ENCODE data around the gene KCTD1. TPM values are rescaled to one million over a fixed set of nuclear protein-coding genes. Genes with fewer than 3 reads are reported as not detected.

Gene KCTD1
- total RNA-seq, 1 experiment from 2014 or later = 22.6 TPM

DNA sequence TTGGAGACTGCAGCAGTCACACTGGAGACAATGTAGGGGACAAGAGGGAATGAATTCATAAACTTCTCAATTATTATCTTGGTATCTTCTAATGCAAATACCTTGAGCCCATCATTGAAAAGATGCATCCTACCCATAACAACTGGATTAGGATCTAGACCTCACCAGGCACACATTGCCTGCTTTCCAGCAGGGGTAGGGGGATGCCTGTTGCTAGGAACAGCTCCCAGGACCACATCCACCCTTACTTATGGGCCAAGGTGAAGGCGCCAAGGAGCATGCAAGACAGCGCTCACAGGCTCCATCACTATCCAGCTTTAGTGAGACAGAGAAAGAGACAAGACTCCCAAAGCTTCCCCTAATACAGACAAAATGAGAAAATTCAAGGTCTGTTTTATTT lies 24.4 kb downstream of the KCTD1 start:
- no peak for DNase-seq (ENCODE audit: low read depth)

- DNase-seq (ENCODE audit: low read depth) = no peak
Measured at GRCh38 chr18:26521617-26522016, 26.7 kb downstream of the KCTD1 start.

GRCh38 chr18:26520974-26521373 lies 27.4 kb downstream of the KCTD1 start:
- DNase-seq (ENCODE audit: low read depth) = no peak

GRCh38 chr18:26519114-26519513 lies 29.2 kb downstream of the KCTD1 start:
- DNase-seq (ENCODE audit: low read depth) = no peak

DNA sequence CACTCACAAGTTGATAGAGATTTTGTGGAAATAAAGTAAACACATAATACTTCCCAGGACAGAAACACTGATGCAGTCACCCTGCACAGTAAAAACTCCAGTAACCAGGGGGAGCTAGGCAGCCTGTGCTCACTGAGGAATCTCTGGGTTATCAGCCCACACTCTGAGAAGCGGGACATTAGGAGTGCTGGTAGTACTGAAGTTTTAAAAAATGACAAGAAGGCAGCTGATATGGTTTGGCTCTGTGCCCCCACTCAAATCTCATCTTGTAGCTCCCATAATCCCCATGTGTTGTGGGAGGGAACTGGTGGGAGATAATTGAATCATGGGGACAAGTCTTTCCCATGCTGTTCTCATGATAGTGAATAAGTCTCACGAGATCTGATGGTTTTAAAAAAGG lies 31.4 kb downstream of the KCTD1 start:
- no peak for DNase-seq (ENCODE audit: low read depth)

DNA sequence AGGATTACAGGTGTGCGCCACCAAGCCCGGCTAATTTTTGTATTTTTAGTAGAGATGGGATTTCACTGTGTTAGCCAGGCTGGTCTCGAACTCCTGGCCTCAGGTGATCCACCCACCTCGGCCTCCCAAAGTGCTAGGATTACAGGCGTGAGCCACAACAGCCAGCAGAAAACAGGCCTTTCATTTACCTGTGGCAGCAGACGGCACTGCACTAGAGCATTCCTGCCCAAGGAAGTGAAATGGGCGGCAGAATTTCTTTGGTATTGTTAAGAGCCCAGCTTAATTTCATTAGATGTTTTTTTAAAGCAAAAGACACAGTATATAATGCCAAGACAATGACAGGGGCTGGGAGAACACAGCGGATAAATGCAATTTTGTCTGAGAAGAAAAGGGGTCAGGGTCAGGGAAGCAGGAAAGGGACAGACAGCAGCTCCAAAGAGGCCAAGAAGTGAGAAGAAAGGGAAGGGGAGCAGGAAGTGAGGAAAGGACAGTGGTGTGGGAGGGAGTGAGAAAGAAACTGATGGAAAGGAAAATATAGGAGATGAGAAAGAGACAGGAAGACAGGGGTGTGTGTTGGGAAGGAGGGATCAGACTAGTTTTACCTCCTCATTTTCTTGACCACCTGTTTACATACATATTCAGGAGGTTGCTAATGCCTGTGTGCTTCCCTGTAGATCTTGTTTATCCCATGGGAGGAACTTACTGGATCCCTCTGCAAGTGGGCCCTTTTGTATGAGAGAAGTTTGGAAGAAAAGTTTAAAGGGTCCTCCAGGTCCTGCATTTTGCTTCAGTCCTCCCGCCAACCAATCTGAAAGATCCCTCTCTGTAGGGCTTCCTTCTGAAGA lies 32.5 kb downstream of the KCTD1 start:
- no peak for DNase-seq (ENCODE audit: low read depth)

GRCh38 chr18:26511339-26512071 lies 36.8 kb downstream of the KCTD1 start:
- no peak for DNase-seq (ENCODE audit: low read depth)

GRCh38 chr18:26510337-26510736 lies 38.0 kb downstream of the KCTD1 start:
- DNase-seq (ENCODE audit: low read depth) = no peak

DNA sequence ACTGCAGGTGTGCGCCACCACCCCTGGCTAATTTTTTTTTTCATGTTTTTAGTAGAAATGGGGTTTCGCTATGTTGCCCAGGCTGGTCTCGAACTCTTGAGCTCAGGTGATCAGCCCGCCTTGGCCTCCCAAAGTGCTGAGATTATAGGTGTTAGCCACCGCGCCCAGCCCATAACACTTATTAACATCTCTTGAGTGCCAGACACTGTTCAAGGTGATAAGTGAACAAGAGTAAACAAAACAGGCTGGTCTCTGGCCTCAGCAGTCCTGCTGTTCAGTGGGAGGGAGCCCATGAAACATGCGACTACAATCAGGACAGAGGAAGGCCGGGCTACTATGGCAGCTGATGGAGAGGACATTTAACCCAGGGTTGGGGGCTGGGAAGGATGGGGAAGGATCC lies 42.3 kb downstream of the KCTD1 start:
- no peak for DNase-seq (ENCODE audit: low read depth)

- no peak for DNase-seq (ENCODE audit: low read depth)
Measured at GRCh38 chr18:26504831-26505230, 43.5 kb downstream of the KCTD1 start.

DNA sequence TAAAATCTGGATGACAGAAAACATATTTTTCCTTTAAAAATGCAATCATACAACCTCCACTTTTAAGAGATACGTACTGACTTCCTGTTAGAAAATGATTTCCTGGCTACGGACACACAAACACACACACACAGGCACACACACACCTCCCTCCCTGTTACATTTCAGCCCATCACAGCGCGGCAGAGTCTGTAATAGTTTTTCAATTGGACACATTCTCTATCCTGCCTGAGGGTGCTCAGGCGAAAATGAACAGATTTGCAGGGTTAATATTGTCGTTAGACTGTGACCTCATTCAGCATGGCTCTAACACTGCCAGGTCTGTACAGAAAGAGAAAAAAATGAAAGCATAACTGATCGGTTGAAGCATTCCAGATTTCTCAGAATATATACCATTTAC lies 45.0 kb downstream of the KCTD1 start:
- DNase-seq (ENCODE audit: low read depth) = no peak

DNA sequence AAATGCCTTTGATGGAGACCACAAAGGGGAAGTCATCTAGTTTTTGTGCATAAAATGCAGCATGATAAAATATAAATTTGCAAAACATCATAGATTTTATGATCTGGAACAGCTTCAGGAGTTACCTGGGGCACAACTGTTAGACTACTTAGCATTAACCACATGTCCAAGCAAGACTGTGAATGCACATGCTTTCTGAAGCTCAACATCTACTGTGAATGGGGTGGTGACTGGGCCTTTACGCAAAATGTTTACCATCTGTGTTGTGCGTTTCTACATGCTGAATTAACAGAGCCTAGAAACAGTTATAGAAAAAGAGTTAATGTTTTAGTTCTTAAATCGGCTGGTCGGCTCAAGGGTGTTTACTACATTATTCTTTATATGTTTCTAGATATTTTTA lies 45.5 kb downstream of the KCTD1 start:
- no peak for DNase-seq (ENCODE audit: low read depth)

GRCh38 chr18:26497866-26498265 lies 50.5 kb downstream of the KCTD1 start:
- DNase-seq (ENCODE audit: low read depth) = no peak

- DNase-seq (ENCODE audit: low read depth) = no peak
Measured at GRCh38 chr18:26496528-26496927, 51.8 kb downstream of the KCTD1 start.

DNA sequence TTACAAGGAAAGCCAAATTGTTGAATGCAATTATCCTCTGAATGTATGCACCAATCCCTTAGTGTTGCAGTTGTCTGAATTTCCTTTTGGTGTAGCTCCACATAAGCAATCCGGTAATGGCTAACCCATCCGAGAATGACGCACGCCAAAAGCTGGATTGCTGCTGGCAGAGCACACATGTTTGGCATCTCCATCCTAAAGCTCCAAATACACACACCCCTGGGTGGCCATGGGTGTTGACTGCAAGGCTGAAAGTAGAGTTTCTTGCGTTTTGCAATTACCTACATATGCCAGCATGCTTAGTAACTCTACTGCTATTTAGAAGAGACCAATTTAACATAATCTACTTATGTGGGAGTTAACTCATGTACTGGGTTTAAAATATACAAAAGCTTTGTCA lies 53.1 kb downstream of the KCTD1 start:
- no peak for DNase-seq (ENCODE audit: low read depth)

DNA sequence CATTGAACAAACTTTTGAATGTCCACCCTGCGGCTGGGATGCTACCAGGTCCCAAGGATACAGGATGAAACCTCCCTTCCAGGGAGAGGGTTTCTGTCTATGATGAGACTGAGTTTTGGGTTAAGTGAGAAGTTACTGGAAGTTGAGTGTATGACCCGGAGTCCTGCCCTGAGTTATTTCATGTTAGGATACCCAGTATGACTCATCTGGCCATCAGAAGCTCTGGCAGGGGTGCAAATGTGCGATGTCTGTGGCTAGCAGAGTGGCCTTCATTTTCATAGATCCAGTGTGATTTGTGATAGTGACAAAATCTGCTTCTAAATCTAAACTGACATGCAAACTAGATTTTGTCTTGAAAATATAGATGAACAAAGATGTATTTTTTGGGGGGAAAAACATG lies 55.3 kb downstream of the KCTD1 start:
- DNase-seq (ENCODE audit: low read depth) = no peak

DNA sequence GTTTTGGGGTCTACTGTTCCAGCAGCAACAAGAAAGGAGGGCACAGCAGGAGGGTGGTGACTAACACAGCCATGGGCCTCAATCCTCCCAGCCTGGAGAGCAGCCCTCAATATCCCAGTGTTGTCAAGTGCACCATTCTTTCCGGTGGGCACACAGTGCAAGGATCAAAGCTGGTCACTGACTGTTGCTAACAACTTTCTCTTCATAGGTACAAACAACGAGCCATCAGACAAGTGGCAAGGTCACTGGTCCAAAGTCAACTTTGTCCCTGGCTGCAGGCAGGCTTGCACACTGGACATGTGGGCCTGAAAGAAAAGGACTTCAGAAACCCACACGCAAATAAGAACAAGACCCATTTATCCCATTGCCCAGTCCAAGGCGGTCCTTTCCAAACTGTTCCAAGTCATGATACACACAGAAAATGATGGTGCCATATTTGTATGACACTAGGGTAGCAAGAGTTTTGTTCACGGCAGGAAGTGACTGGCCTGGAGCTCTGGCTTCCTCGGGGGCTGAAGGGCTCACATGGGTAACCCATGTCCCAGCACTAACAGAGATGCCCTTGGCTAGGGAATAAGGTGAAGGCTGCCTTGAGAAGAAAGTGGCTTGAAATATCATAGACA lies 57.0 kb downstream of the KCTD1 start:
- no peak for DNase-seq (ENCODE audit: low read depth)

DNA sequence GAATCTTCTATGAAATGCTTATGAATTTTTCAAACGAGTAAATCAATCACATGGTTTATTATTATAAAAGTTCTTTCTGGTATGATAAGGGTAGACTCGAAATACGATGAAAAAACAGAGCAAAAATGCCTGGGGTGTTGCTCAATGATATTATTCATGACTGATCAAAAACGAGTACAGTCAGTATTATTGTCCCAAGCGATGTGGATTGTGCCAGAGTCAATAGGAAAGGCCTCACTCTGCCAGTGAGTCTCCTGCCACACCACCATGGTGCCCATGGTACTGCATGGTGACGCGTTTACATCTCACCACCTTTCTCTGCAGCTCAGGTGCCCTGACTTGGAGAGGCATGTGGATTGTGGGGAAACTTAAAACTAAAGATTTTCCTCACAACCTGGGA lies 58.5 kb downstream of the KCTD1 start:
- no peak for DNase-seq (ENCODE audit: low read depth)

DNA sequence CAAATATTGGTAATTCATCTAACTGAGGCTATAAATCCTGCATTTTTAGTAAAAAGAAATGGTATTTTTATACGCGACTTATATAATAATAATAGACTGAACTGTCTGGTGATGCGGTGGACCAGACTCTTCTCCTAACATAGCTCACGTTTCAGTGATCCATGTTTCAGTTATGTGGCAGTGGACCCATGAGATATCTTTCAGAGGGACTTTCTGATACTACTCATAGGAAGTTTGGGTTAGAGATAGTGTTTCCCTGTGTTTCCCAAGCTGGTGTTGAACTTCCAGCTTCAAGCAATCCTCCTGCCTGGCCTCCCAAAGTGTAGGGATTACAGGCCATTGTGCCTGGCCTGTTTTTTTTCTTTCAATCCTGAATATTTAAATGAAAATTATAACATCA lies 59.2 kb downstream of the KCTD1 start:
- DNase-seq (ENCODE audit: low read depth) = no peak

DNA sequence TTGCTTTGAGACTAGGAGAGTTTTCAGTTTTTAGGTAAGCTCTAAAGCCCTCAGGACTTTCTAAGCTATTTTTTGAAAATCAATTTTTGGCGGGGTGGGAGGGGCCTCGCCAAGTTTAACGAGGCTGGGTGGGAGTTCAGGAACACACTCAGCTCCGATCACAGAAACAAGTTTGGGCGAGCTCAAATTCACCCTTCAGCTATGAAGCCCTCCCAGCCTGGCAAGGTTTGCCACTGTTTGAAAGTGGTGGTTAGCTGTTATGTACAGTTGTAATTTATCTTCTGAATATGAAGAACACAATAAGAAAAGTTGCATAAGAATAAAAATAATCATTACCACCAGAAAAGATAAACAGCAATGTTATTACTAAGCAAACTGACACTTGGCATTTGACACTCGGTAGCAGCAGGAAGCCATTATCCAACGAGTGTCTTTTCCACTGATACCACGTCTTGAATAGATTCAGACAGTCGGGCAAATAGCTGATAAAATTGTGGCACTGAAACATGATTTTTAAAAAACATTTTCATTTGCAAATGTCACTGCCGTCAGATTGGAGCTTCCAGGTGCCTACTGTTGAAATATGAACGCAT lies 59.8 kb downstream of the KCTD1 start:
- DNase-seq (ENCODE audit: low read depth) = no peak

DNA sequence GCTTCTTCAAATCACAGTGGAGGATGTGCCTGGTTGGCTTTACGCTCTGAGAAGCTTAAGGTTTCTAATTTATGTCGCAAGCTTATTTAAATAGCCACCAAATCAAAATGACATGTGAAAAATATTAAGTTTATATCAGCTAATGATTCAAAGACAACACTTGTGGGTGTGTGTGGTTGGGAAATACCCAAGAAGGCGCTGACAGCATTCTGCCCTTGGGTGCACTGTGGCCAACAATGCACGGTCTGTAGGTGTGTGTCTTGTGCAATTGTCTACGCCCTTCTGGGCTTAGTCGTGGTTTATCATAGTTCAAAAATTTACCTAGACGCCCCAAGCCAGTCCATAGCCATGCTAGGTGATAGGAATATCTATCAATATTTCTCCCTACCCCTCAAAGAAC lies 60.9 kb downstream of the KCTD1 start:
- peak; percentile 53 for DNase-seq (ENCODE audit: low read depth)

GRCh38 chr18:26483633-26484032 lies 64.7 kb downstream of the KCTD1 start:
- DNase-seq (ENCODE audit: low read depth) = no peak
